DOHH2 (cell line): ENCODE results near the gene KLRG1.

ENCODE experiments used
- H3F3A ChIP-seq: fragments of 200-600 bp; sonication (generic), shearing (Covaris generic); 2 replicates; pipeline ENCODE4 v1.6.0; 2016; ENCODE audit warnings: antibody characterized with exemption, mild to moderate bottlenecking; ENCODE audit not compliant: control insufficient read depth, insufficient read depth
- H3K27ac ChIP-seq: fragments of 200-600 bp; sonication (generic); 2 replicates; pipeline ENCODE4 v1.5.1; 2014; ENCODE audit warnings: low read depth, mild to moderate bottlenecking, low read length, moderate library complexity
- H3K27me3 ChIP-seq: fragments of 200-600 bp; sonication (generic); 2 replicates; pipeline ENCODE4 v1.6.1; 2014; ENCODE audit warnings: mild to moderate bottlenecking, low read length, mixed read lengths; ENCODE audit not compliant: control insufficient read depth
- H3K36me3 ChIP-seq: fragments of 200-600 bp; sonication (generic); 2 replicates; pipeline ENCODE4 v1.6.1; 2014; ENCODE audit warnings: mild to moderate bottlenecking, low read length, moderate library complexity, mixed read lengths; ENCODE audit not compliant: control insufficient read depth
- H3K4me1 ChIP-seq: fragments of 200-600 bp; sonication (generic); 2 replicates; pipeline ENCODE4 v1.6.1; 2014; ENCODE audit warnings: mild to moderate bottlenecking, low read length, mixed read lengths; ENCODE audit not compliant: control insufficient read depth
- H3K4me2 ChIP-seq: fragments of 200-600 bp; sonication (generic); 2 replicates; pipeline ENCODE4 v1.6.0; 2014; ENCODE audit warnings: mild to moderate bottlenecking, low read length, moderate library complexity
- H3K4me3 ChIP-seq: fragments of 200-600 bp; sonication (generic); 2 replicates; pipeline ENCODE4 v1.5.1; 2014; ENCODE audit warnings: mild to moderate bottlenecking, low read length, mixed read lengths
- H3K79me2 ChIP-seq: fragments of 200-600 bp; sonication (generic); 2 replicates; pipeline ENCODE4 v1.6.1; 2014; ENCODE audit warnings: mild to moderate bottlenecking, low read length, mixed read lengths; ENCODE audit not compliant: control insufficient read depth
- H3K9me2 ChIP-seq: fragments of 200-600 bp; sonication (generic); replicated peaks from 2 replicates; pipeline ENCODE4 v1.6.1; 2014; ENCODE audit warnings: mild to moderate bottlenecking, low read length, mixed read lengths; ENCODE audit not compliant: control insufficient read depth
- H3K9me3 ChIP-seq: fragments of 200-600 bp; sonication (generic); 2 replicates; pipeline ENCODE4 v1.6.1; 2014; ENCODE audit warnings: antibody characterized with exemption, low read length, mixed read lengths; ENCODE audit not compliant: control insufficient read depth, insufficient read depth
- H4K20me1 ChIP-seq: fragments of 200-600 bp; sonication (generic); 2 replicates; pipeline ENCODE4 v1.6.0; 2014; ENCODE audit warnings: low read depth, mild to moderate bottlenecking, antibody characterized with exemption, low read length, moderate library complexity; ENCODE audit not compliant: control insufficient read depth, insufficient read depth
- EZH2phosphoT487 ChIP-seq: fragments of 200-600 bp; sonication (generic); IDR thresholded peaks from 2 replicates; pipeline ENCODE4 v1.6.1; 2017; ENCODE audit warnings: borderline replicate concordance, mild to moderate bottlenecking, antibody characterized with exemption, low read length, moderate library complexity, mixed read lengths
- TF ChIP-seq, protein P1 (sequence below): fragments of 200-600 bp; sonication (generic); IDR thresholded peaks from one replicate; pipeline ENCODE4 v1.5.1; 2014; ENCODE audit warnings: antibody characterized with exemption, mild to moderate bottlenecking, low read depth, low read length; ENCODE audit not compliant: poor library complexity, severe bottlenecking

Gene KLRG1

DNA sequence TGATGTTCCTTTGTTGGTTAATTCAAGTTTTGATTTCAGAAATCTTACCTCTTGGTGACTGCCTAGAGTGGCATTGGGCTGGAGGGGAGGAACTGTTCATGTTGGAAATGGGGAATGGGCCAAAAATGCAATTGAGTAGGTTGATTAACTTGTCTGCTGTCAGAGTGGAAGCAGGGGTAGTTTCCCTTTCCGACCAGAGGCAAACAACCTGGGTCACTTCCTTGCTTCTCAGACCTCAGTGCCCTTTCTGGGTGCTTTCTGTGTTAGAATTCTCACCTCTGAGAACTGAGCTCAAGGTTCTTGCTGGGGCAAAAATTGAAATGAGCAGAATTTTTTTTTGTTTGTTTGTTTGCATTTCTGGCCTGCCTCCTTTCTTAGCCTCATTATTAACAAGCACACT, 37.6 kb upstream of the KLRG1 start:
- H3K4me1 ChIP-seq = peaks cover 26% of the 10 kb centered on the region
- H3K9me3 ChIP-seq = peaks cover 14% of the 10 kb centered on the region; the same call in 1 of the 2 replicates
- peak overlapping the region; percentile 65 for H3K4me2 ChIP-seq
- no peak overlapping the region for H3K27ac ChIP-seq
- H4K20me1 ChIP-seq = peaks cover 13% of the 10 kb centered on the region
- H3K4me3 ChIP-seq = 0 out of 2 replicates have a peak overlapping the region, but pooled peaks have one; percentile 98
- H3F3A ChIP-seq = peaks cover 4% of the 10 kb centered on the region; the same call in 1 of the 2 replicates
- TF ChIP-seq EZH2phosphoT487 = no peak
- TF ChIP-seq, protein P1, sequence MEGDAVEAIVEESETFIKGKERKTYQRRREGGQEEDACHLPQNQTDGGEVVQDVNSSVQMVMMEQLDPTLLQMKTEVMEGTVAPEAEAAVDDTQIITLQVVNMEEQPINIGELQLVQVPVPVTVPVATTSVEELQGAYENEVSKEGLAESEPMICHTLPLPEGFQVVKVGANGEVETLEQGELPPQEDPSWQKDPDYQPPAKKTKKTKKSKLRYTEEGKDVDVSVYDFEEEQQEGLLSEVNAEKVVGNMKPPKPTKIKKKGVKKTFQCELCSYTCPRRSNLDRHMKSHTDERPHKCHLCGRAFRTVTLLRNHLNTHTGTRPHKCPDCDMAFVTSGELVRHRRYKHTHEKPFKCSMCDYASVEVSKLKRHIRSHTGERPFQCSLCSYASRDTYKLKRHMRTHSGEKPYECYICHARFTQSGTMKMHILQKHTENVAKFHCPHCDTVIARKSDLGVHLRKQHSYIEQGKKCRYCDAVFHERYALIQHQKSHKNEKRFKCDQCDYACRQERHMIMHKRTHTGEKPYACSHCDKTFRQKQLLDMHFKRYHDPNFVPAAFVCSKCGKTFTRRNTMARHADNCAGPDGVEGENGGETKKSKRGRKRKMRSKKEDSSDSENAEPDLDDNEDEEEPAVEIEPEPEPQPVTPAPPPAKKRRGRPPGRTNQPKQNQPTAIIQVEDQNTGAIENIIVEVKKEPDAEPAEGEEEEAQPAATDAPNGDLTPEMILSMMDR = no peak
- no peaks in the 10 kb centered on the region for H3K9me2 ChIP-seq
- H3K36me3 ChIP-seq = peaks cover 47% of the 10 kb centered on the region
- H3K27me3 ChIP-seq = no peaks in the 10 kb centered on the region
- H3K79me2 ChIP-seq = peaks cover 50% of the 10 kb centered on the region

DNA sequence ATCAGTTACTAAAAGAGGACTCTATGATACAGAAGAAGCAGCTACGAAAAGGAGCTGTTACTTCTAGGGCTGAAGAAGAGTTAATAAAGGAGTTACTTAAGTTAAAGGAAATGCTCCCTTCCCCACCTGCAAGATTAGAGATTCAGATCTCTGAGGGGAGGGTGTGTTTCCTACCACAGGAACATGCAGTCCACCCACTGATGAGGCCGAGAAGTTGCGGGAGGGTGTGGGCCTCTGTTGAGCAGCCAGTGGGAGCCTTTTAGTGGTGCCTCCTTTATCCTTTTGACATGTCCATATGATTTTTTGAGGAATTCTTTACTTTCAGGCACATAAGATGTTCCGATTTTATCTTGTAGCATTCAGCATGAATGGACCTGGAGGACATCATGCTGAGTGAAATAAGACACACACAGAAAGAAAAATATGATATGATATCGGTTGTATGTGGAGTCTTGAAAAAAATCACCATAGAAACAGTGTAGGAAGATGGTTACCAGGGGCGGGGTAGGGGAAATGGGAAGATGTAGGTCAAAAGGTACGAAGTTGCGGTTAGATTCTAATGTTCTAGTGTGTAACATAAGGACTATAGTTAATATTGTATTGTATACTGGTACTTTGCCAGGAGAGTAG, 35.5 kb upstream of the KLRG1 start:
- Histone ChIP-seq H4K20me1 (no peaks in the 10 kb centered on the region), H3K4me1 (peaks cover 10% of the 10 kb centered on the region), H3K9me2 (no peaks in the 10 kb centered on the region), H3K36me3 (peaks cover 31% of the 10 kb centered on the region), H3K27ac (no peak overlapping the region), H3K79me2 (peaks cover 29% of the 10 kb centered on the region), H3K27me3 (no peaks in the 10 kb centered on the region), H3K4me2 (no peak overlapping the region), H3K9me3 (peaks cover 14% of the 10 kb centered on the region; the same call in 1 of the 2 replicates), H3K4me3 (no peak overlapping the region), H3F3A (peaks cover 4% of the 10 kb centered on the region; the same call in 1 of the 2 replicates)
- no peak for TF ChIP-seq EZH2phosphoT487
- TF ChIP-seq, protein P1 = no peak

DNA sequence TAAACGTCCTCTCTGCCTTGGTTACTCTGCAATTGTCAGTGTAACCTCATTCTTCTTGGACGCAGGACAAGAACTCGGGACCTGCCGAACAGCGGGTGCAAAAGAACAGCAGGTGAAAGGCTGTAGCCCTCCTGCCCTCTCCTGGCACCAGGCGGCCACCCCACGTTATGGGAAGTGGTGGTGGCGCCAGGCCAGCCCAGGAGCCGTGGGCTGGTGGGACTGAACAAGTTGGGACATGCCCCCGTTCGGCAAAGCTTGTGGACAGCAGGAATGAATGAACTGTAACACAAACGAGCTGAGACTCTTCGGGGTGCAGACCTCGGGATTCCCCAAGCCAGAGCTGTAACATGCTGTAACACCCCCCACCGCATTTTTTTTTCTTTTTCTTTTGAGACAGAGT, 33.3 kb upstream of the KLRG1 start:
- no peak for TF ChIP-seq EZH2phosphoT487
- Histone ChIP-seq H3K36me3 (peaks cover 33% of the 10 kb centered on the region), H3K4me1 (peaks cover 9% of the 10 kb centered on the region), H3K9me3 (peaks cover 14% of the 10 kb centered on the region; the same call in 1 of the 2 replicates), H3K9me2 (no peaks in the 10 kb centered on the region), H3K4me2 (no peak overlapping the region), H3F3A (no peaks in the 10 kb centered on the region), H3K27me3 (no peaks in the 10 kb centered on the region), H4K20me1 (no peaks in the 10 kb centered on the region), H3K79me2 (peaks cover 11% of the 10 kb centered on the region), H3K27ac (no peak overlapping the region), H3K4me3 (no peak overlapping the region)

DNA sequence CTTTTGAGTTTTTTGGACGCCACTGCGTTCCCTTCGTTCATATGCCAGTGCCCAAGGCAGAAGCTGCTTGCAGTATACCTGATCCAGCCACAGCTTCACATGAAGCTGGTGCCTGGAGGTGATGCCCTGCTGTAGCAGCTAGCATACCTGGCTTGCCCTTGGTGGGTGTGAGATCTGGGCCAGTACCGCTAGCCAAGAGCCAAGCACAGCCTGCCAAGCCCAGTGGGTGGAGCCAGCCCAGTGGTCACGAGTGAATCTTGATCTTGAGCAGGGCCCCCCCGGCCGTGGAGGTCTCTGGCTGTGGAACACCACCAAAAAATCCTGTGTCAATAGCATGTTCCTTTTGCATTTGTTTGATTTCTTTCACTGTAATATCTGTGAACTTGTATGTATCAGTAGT, 32.6 kb upstream of the KLRG1 start:
- Histone ChIP-seq H3K79me2 (peaks cover 4% of the 10 kb centered on the region), H3K27me3 (no peaks in the 10 kb centered on the region), H3K9me3 (peaks cover 14% of the 10 kb centered on the region), H3K4me3 (no peak overlapping the region), H3K4me1 (peaks cover 2% of the 10 kb centered on the region), H3K27ac (no peak overlapping the region), H3K9me2 (no peaks in the 10 kb centered on the region), H3K36me3 (peaks cover 30% of the 10 kb centered on the region), H3F3A (no peaks in the 10 kb centered on the region), H4K20me1 (no peaks in the 10 kb centered on the region), H3K4me2 (no peak overlapping the region)
- TF ChIP-seq, protein P1 = no peak
- no peak for TF ChIP-seq EZH2phosphoT487
